Measurements from ENCODE around the gene FXYD6. TPM values are rescaled to one million over a fixed set of nuclear protein-coding genes. Genes with fewer than 3 reads are reported as not detected.

FXYD6 gene
- total and polyA plus RNA-seq, 2 donors (not counting 1 experiment from before 2014, with no cell fraction given) = not detected

GRCh38 chr11:117913736-117914397 lies 37.4 kb upstream of the FXYD6 start:
- no peaks in the 10 kb centered on the region for H3K9me3 Mint-ChIP-seq (ENCODE audit: insufficient read depth)
- ATAC-seq (ENCODE audit: low read depth) = no peak
- H3K4me1 Mint-ChIP-seq = no peaks in the 10 kb centered on the region
- Histone ChIP-seq H3K79me2 (ENCODE audit: control insufficient read depth, insufficient read depth, low read length) (no peaks in the 10 kb centered on the region), H3K9ac (ENCODE audit: low read length) (no peak overlapping the region), H3K36me3 (replicated peaks in 1 of 2; ENCODE audit: control extremely low read depth in 1 of 2, control insufficient read depth in 1 of 2, extremely low read depth in 1 of 2, insufficient read depth in 2 of 2, low read length in 1 of 2) (no peaks in the 10 kb centered on the region), H3K27me3 (replicated peaks in 1 of 4; ENCODE audit: control extremely low read depth in 1 of 4, control insufficient read depth in 3 of 4, insufficient read depth in 4 of 4, low read length in 3 of 4) (no peaks in the 10 kb centered on the region), H3K27ac (ENCODE audit: low read length in 2 of 2) (no peak overlapping the region), H3K9me3 (ENCODE audit: control extremely low read depth in 1 of 3, control insufficient read depth in 2 of 3, insufficient read depth in 1 of 3, low read length in 2 of 3) (no peaks in the 10 kb centered on the region), H3K4me3 (ENCODE audit: control extremely low read depth in 1 of 5, extremely low read depth in 1 of 5, insufficient read depth in 1 of 5, low read depth in 2 of 5, low read length in 4 of 5) (no peak overlapping the region), H2AFZ (ENCODE audit: insufficient read depth, low read depth, low read length, poor library complexity, severe bottlenecking) (no peak overlapping the region), H3K4me2 (replicated peaks; ENCODE audit: low read depth, low read length, poor library complexity, severe bottlenecking) (no peak overlapping the region), H3K4me1 (ENCODE audit: control insufficient read depth in 2 of 2, insufficient read depth in 2 of 2, low read length in 2 of 2) (peaks cover under 1% of the 10 kb centered on the region in 2 donors), H4K20me1 (ENCODE audit: control insufficient read depth, insufficient read depth, low read length, poor library complexity, severe bottlenecking) (no peaks in the 10 kb centered on the region)
- no peak for DNase-seq
- H3K4me3 Mint-ChIP-seq = no peak overlapping the region
- no peak overlapping the region for H3K27ac Mint-ChIP-seq
- POLR2A ChIA-PET = interaction anchor here (0.6 kb wide), 1 partner anchor 103 kb away, joined by 3 read pairs; no protein-coding TSS in a partner anchor
- TF ChIP-seq CTCF (IDR thresholded peaks at IDR 0.05) = no peak
- TF ChIP-seq EZH2 (IDR thresholded peaks at IDR 0.05; ENCODE audit: borderline replicate concordance, insufficient read depth, low read depth, low read length, poor library complexity, severe bottlenecking) = no peak
- CTCF ChIA-PET = interaction anchor here (0.7 to 1.5 kb wide), 2 partner anchors 33 to 106 kb away, joined by 4 read pairs; no protein-coding TSS in a partner anchor
- WGBS (ENCODE audit: insufficient coverage) = 96% methylated on average over 9 of the region's 9 CpGs
- intact Hi-C loops (cut with micrococcal nuclease) = no loop called here
- peaks cover 6% of the 10 kb centered on the region for H3K27me3 Mint-ChIP-seq

- ATAC-seq (ENCODE audit: low read depth) = no peak
- no peaks in the 10 kb centered on the region for H3K4me1 ChIP-seq (ENCODE audit: control insufficient read depth in 2 of 2, insufficient read depth in 2 of 2, low read length in 2 of 2)
- no peaks in the 10 kb centered on the region for H3K9me3 ChIP-seq (ENCODE audit: control extremely low read depth in 1 of 3, control insufficient read depth in 2 of 3, insufficient read depth in 1 of 3, low read length in 2 of 3)
- H2AFZ ChIP-seq (ENCODE audit: insufficient read depth, low read depth, low read length, poor library complexity, severe bottlenecking) = no peak overlapping the region
- H3K4me3 ChIP-seq (ENCODE audit: control extremely low read depth in 1 of 5, extremely low read depth in 1 of 5, insufficient read depth in 1 of 5, low read depth in 2 of 5, low read length in 4 of 5) = no peak overlapping the region
- ChIA-PET CTCF (no interaction called here), POLR2A (no interaction called here)
- H3K36me3 ChIP-seq (replicated peaks in 1 of 2; ENCODE audit: control extremely low read depth in 1 of 2, control insufficient read depth in 1 of 2, extremely low read depth in 1 of 2, insufficient read depth in 2 of 2, low read length in 1 of 2) = no peaks in the 10 kb centered on the region
- H3K4me2 ChIP-seq (replicated peaks; ENCODE audit: low read depth, low read length, poor library complexity, severe bottlenecking) = no peak overlapping the region
- intact Hi-C loops (cut with micrococcal nuclease) = no loop called here
- no peak for TF ChIP-seq CTCF (IDR thresholded peaks at IDR 0.05)
- no peak for TF ChIP-seq EZH2 (IDR thresholded peaks at IDR 0.05; ENCODE audit: borderline replicate concordance, insufficient read depth, low read depth, low read length, poor library complexity, severe bottlenecking)
- no peak overlapping the region for H3K27ac Mint-ChIP-seq
- no peak overlapping the region for H3K27ac ChIP-seq (ENCODE audit: low read length in 2 of 2)
- no peak overlapping the region for H3K4me3 Mint-ChIP-seq
- WGBS (ENCODE audit: insufficient coverage) = 95% methylated on average over 6 of the region's 7 CpGs
- H3K27me3 ChIP-seq (replicated peaks in 1 of 4; ENCODE audit: control extremely low read depth in 1 of 4, control insufficient read depth in 3 of 4, insufficient read depth in 4 of 4, low read length in 3 of 4) = peaks cover 0 to 1% (median 0%) of the 10 kb centered on the region in 4 experiments
- no peaks in the 10 kb centered on the region for H3K9me3 Mint-ChIP-seq (ENCODE audit: insufficient read depth)
- H3K27me3 Mint-ChIP-seq = peaks cover 11% of the 10 kb centered on the region
- H4K20me1 ChIP-seq (ENCODE audit: control insufficient read depth, insufficient read depth, low read length, poor library complexity, severe bottlenecking) = no peaks in the 10 kb centered on the region
- H3K9ac ChIP-seq (ENCODE audit: low read length) = no peak overlapping the region
- no peak for DNase-seq
- H3K4me1 Mint-ChIP-seq = peaks cover 2% of the 10 kb centered on the region
- no peaks in the 10 kb centered on the region for H3K79me2 ChIP-seq (ENCODE audit: control insufficient read depth, insufficient read depth, low read length)
Observed at GRCh38 chr11:117912497-117912896, 36.0 kb upstream of the FXYD6 start.

Measured in B cell (primary cell).